OCI-LY1 (cell line): ENCODE measurements around the gene MAGEC2.

ENCODE experiments used
- H2AFZ ChIP-seq: fragments of 200-600 bp; sonication (generic), shearing (Covaris generic); 2 replicates; pipeline ENCODE4 v1.6.0; 2014; ENCODE audit warnings: antibody characterized with exemption, mild to moderate bottlenecking, low read length
- H3F3A ChIP-seq: fragments of 200-600 bp; sonication (generic), shearing (Covaris generic); 2 replicates; pipeline ENCODE4 v1.6.0; 2014; ENCODE audit warnings: mild to moderate bottlenecking, antibody characterized with exemption, low read length, moderate library complexity; ENCODE audit not compliant: insufficient read depth
- H3K27ac ChIP-seq: fragments of 200-600 bp; sonication (generic); 2 replicates; pipeline ENCODE4 v1.5.1; 2014; ENCODE audit warnings: low read length, mixed run types, mild to moderate bottlenecking, low read depth; ENCODE audit not compliant: poor library complexity, severe bottlenecking
- H3K27me3 ChIP-seq: fragments of 200-600 bp; sonication (generic); 2 replicates; pipeline ENCODE4 v1.6.0; 2014; ENCODE audit warnings: antibody characterized with exemption, mild to moderate bottlenecking, low read length, moderate library complexity; ENCODE audit not compliant: insufficient read depth
- H3K36me3 ChIP-seq: fragments of 200-600 bp; sonication (generic); 2 replicates; pipeline ENCODE4 v1.6.1; 2014; ENCODE audit warnings: mild to moderate bottlenecking, antibody characterized with exemption, low read length, moderate library complexity, mixed read lengths; ENCODE audit not compliant: insufficient read depth
- H3K4me1 ChIP-seq: fragments of 200-600 bp; sonication (generic); 2 replicates; pipeline ENCODE4 v1.5.1; 2014; ENCODE audit warnings: mild to moderate bottlenecking, low read length, moderate library complexity; ENCODE audit not compliant: insufficient read depth, severe bottlenecking
- H3K4me2 ChIP-seq: fragments of 200-600 bp; sonication (generic), shearing (Covaris generic); 2 replicates; pipeline ENCODE4 v1.6.1; 2014; ENCODE audit warnings: low read length
- H3K4me3 ChIP-seq: fragments of 200-600 bp; sonication (generic); 2 replicates; pipeline ENCODE4 v1.5.1; 2014; ENCODE audit warnings: low read length, low read depth, mild to moderate bottlenecking, mixed read lengths; ENCODE audit not compliant: poor library complexity, severe bottlenecking
- H3K79me2 ChIP-seq: fragments of 200-600 bp; shearing (Covaris generic); 2 replicates; pipeline ENCODE4 v1.6.1; 2016; ENCODE audit warnings: mixed run types, low read length, mixed read lengths; ENCODE audit not compliant: insufficient read depth
- H3K9ac ChIP-seq: fragments of 200-600 bp; sonication (generic), shearing (Covaris generic); 2 replicates; pipeline ENCODE4 v1.6.1; 2014; ENCODE audit warnings: mild to moderate bottlenecking, low read length, mixed read lengths
- H3K9me2 ChIP-seq: fragments of 200-600 bp; sonication (generic), shearing (Covaris generic); 2 replicates; pipeline ENCODE4 v1.6.1; 2014; ENCODE audit warnings: low read depth, mild to moderate bottlenecking, low read length, mixed read lengths
- H3K9me3 ChIP-seq: fragments of 200-600 bp; shearing (Covaris generic); 2 replicates; pipeline ENCODE4 v1.6.1; 2014; ENCODE audit warnings: low read length, mixed read lengths
- H4K20me1 ChIP-seq: fragments of 200-600 bp; sonication (generic), shearing (Covaris generic); 2 replicates; pipeline ENCODE4 v1.6.0; 2016; ENCODE audit warnings: mild to moderate bottlenecking, low read length; ENCODE audit not compliant: insufficient read depth
- CTCF ChIP-seq: fragments of 200-600 bp; sonication (generic), shearing (Covaris generic); IDR thresholded peaks from 2 replicates; pipeline ENCODE4 v1.5.1; 2017; ENCODE audit warnings: mild to moderate bottlenecking, antibody characterized with exemption, low read length, moderate library complexity, mixed read lengths
- EZH2 ChIP-seq: fragments of 200-600 bp; sonication (generic), shearing (Covaris generic); IDR thresholded peaks from 2 replicates; pipeline ENCODE4 v1.8.0; 2017; ENCODE audit warnings: borderline replicate concordance, mixed run types, mild to moderate bottlenecking, antibody characterized with exemption, low read length, moderate library complexity, mixed read lengths

Gene MAGEC2

GRCh38 chrX:142156567-142156966 lies 48.5 kb downstream of the MAGEC2 start:
- H3K4me2 ChIP-seq = no peak overlapping the region
- H3K4me3 ChIP-seq = no peak overlapping the region
- TF ChIP-seq EZH2 = no peak
- no peak for TF ChIP-seq CTCF
- no peaks in the 10 kb centered on the region for H3K4me1 ChIP-seq
- H3K36me3 ChIP-seq = no peaks in the 10 kb centered on the region
- H3K27me3 ChIP-seq = no peaks in the 10 kb centered on the region
- no peaks in the 10 kb centered on the region for H3K9me2 ChIP-seq
- H3K9ac ChIP-seq = no peak overlapping the region
- no peak overlapping the region for H2AFZ ChIP-seq
- no peaks in the 10 kb centered on the region for H3K9me3 ChIP-seq
- H4K20me1 ChIP-seq = no peaks in the 10 kb centered on the region
- no peaks in the 10 kb centered on the region for H3F3A ChIP-seq
- no peaks in the 10 kb centered on the region for H3K79me2 ChIP-seq
- no peak overlapping the region for H3K27ac ChIP-seq
